ELF-1 (cell line): ENCODE data around the gene DPY19L2.
A peak's percentile ranks its signal among the peaks of the same experiment; 100 is the strongest.
"Not testable (repeated sequence)": the region's sequence is repeated elsewhere in the genome, so short reads cannot be mapped to it uniquely, and the experiment has no call there.

Source experiments
- DNase-seq: peaks from one replicate; pipeline ENCODE4 v3.0.0-alpha.2; 2016; ENCODE audit warnings: low read depth, low spot score

The DPY19L2 gene

GRCh38 chr12:63663005-63663404 lies 5.3 kb downstream of the DPY19L2 start:
- DNase-seq = not testable (repeated sequence)

- not testable (repeated sequence) for DNase-seq
Measured at GRCh38 chr12:63658501-63658900, 9.8 kb downstream of the DPY19L2 start.

- DNase-seq = not testable (repeated sequence)
Measured at GRCh38 chr12:63656407-63656806, 11.9 kb downstream of the DPY19L2 start.

GRCh38 chr12:63655543-63656257 lies 12.6 kb downstream of the DPY19L2 start:
- not testable (repeated sequence) for DNase-seq

DNA sequence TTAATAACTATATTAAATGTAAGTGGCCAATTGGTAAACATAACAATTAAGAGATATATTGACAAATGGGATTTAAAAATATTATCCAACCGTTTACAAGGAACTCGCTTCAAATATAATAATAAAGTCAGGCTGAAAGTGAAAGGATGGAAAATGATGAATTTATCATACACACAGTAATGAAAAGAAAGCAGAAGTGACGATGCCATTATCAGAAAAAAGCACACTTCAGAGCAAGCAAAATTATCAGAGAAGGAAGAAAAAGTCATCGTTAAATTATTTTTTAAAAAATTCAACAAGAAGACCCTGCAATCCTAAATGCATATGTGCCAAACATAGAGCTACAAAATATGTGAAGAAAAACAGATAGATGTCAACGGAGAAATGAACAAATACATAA lies 13.8 kb downstream of the DPY19L2 start:
- not testable (repeated sequence) for DNase-seq

GRCh38 chr12:63649517-63649916 lies 18.8 kb downstream of the DPY19L2 start:
- not testable (repeated sequence) for DNase-seq

GRCh38 chr12:63643381-63644140 lies 24.7 kb downstream of the DPY19L2 start:
- not testable (repeated sequence) for DNase-seq

DNA sequence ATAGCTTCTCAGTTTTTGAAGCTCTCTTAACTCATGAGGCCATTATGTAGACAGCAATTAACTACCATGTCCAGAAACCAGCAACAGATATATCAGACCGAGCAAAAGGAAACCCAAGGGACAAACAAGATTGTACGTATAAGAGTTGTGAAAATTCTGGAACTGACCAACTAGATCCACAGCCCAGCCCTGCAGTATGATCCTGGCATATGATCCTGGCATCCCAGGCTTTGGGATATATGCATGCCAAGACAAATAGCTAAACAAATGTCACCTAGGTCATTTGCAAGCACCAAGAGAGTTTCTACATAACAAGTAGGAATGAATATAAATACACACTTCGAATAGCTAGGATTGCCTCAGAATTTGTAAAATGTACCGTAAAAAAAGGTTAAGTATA lies 44.0 kb downstream of the DPY19L2 start:
- DNase-seq = not testable (repeated sequence)

DNA sequence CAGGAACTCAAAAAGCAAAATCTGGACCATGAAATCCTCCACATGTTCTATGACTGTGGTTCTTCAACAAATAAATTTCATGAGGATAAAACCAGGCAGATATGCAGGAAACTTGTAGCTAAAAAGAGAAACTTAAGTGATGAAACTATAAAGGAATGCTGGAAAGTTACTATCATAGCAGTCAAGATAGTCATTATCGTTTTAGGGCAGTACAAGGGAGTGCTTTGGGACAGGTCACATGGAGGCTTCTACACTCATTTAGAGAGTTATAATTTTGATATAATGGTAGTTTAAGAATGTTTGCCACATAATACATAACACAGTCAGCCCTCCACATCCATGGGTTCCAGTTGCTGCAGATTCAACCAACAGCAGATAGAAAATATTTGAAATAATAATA lies 52.7 kb downstream of the DPY19L2 start:
- not testable (repeated sequence) for DNase-seq

GRCh38 chr12:63611285-63611684 lies 57.0 kb downstream of the DPY19L2 start:
- DNase-seq = not testable (repeated sequence)

DNA sequence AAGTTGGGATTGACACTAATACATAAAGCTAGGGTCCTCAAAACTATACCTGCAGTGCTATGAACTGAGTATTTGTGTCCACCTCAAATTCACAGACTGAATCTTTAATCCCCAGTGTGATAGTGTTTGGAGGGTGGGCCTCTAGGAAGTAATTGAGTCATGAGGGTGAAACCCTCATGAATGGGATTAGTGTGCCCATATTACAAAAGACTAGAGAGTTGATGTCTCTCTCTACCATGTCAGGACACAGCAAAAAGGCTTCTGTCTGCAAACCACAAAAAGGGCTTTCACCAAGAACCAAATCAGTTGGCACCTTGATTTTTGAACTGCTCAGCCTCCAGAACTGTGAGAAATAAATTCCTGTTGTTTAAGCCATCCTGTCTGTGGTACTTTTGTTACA lies 59.0 kb downstream of the DPY19L2 start:
- DNase-seq = not testable (repeated sequence)

DNA sequence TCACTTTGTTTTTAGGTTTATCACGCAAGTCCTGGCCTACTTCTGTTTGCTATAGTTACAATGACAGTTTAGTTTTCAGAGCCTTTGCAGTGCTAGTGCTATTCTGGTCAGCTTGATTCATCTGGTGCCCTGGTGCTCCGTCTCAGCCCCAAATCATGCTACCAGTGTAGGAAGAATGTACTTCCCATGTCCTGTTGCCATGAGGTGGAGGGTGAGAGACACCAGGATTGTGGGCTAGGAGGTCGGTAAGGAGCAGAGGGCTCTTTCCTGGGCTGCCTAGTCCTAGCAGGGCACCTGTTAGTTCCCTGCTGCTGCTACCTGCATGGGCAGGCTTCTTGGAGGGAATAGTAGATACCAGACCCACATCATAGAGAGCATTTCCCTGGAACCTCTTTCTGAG lies 63.3 kb downstream of the DPY19L2 start:
- DNase-seq = not testable (repeated sequence)

DNA sequence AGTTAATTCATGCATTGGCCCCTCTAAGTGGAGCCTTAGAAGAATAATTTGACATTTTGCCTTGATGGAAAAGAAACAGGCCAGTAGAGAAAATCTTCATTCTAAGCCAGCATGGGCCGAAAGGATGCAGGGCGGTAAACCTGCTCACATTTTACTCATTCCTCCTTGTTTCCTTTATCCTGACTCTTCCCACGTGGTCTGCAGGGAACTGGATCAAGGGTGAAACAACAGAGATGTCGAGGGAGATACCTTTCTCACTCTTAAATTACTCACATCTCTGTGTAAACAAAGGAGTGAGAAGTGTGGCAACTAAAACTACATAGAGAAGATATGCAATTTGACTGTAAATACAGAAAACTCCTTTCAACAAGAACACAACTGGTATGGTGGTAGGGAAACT lies 73.5 kb downstream of the DPY19L2 start:
- DNase-seq = peak; percentile 13

DNA sequence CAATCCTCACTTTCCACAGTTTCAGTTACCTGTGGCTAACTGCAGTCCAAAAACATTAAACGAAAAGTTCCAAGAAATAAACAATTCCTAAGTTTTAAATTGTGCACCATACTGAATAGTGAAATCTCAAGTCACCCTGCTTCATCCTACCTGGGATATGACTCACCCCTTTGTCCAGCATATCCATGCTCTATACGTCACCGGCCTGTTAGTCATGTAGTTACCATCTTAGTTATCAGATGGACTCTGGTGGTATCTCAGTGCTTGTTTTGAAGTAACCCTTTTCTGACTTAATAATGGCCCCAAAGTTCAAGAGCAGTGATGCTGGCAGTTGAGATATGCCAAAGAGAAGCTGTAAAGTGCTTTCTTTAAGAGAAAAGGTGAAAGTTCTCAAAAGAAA lies 83.9 kb downstream of the DPY19L2 start:
- not testable (repeated sequence) for DNase-seq

DNA sequence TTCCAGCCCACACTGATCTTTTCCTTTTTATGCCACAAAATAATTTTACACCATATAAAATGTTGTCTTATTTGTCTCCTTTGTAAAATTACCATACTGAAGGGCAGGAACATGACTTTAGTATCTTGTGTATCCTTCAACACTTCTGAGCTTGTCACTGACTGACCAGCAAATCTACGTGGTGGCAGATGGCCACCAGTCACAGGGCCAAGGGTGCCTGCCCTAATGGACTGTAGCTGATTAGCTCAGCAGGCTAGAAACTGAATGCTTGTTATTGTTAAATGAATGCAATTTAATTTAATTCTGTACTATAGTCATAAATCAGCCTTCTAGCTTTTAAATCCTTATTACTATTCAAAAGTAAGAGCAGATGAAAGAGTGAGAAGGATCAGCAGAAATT lies 85.0 kb downstream of the DPY19L2 start:
- not testable (repeated sequence) for DNase-seq

- DNase-seq = not testable (repeated sequence)
Measured at GRCh38 chr12:63577631-63578030, 90.7 kb downstream of the DPY19L2 start.

GRCh38 chr12:63572038-63572437 lies 96.3 kb downstream of the DPY19L2 start:
- not testable (repeated sequence) for DNase-seq

DNA sequence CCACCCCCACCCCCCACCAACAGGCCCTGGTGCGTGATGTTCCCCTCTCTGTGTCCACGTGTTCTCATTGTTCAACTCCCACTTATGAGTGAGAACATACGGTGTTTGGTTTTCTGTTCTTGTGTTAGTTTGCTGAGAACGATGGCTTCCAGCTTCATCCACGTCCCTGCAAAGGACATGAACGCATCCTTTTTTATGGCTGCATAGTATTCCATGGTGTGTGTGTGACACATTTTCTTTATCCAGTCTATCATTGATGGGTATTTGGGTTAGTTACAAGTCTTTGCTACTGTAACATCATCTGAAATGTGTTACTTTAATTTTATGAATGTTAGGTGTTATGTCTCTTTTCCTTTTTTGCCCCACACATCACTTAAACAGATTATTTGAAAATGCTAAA lies 109.8 kb downstream of the DPY19L2 start:
- DNase-seq = not testable (repeated sequence)

- not testable (repeated sequence) for DNase-seq
Measured at GRCh38 chr12:63551397-63551796, 116.9 kb downstream of the DPY19L2 start.

GRCh38 chr12:63549034-63549433 lies 119.3 kb downstream of the DPY19L2 start:
- DNase-seq = not testable (repeated sequence)

GRCh38 chr12:63545298-63545916 lies 122.9 kb downstream of the DPY19L2 start:
- DNase-seq = not testable (repeated sequence)

- not testable (repeated sequence) for DNase-seq
Measured at GRCh38 chr12:63538656-63539055, 129.6 kb downstream of the DPY19L2 start.
